Muscle of leg (tissue), 11 donors: ENCODE measurements around the gene TMEM106C. TPM values are rescaled to one million over a fixed set of nuclear protein-coding genes. Genes with fewer than 3 reads are reported as not detected.

Experiments used
- DNase-seq: peaks from one replicate; pipeline ENCODE4 v3.0.0; 2013
- H3K27ac ChIP-seq: one replicate; pipeline ENCODE4 v1.5.1; 2013; ENCODE audit warnings: mild to moderate bottlenecking, low read length, control low read depth
- H3K27me3 ChIP-seq: one replicate; pipeline ENCODE4 v1.6.1; 2013; ENCODE audit warnings: low read length; ENCODE audit not compliant: control insufficient read depth, insufficient read depth
- H3K36me3 ChIP-seq: one replicate; pipeline ENCODE4 v1.6.1; 2013; ENCODE audit warnings: low read length; ENCODE audit not compliant: control insufficient read depth, insufficient read depth
- H3K4me1 ChIP-seq: one replicate; pipeline ENCODE4 v1.6.1; 2013; ENCODE audit warnings: low read length; ENCODE audit not compliant: control insufficient read depth, insufficient read depth
- H3K4me3 ChIP-seq: one replicate; pipeline ENCODE4 v1.5.1; 2013; ENCODE audit warnings: low read length, control low read depth
- H3K9me3 ChIP-seq: replicated peaks from 2 replicates; pipeline ENCODE4 v1.6.1; 2013; ENCODE audit warnings: low read depth, low read length; ENCODE audit not compliant: control insufficient read depth
- WGBS: methylation state at CpG from one replicate; pipeline ENCODE4 v1.1.5; 2013; ENCODE audit warnings: missing lambda C conversion rate; ENCODE audit not compliant: insufficient coverage; 5-methylcytosine and 5-hydroxymethylcytosine counted together
- polyA plus RNA-seq, 8 donors: library from polyadenylated mRNA; unstranded; fragments of 120-200 nt; gene quantifications; one replicate each; pipeline versions ENCODE4 v1.2.1 to v1.2.3, GENCODE V29; 2013; ENCODE audit warnings: inconsistent platforms in 1 of 8, low replicate concordance in 1 of 8; ENCODE audit not compliant: insufficient read length in 8 of 8, insufficient read depth in 1 of 8
- total RNA-seq: library from RNA; stranded (reverse); fragments of 120-200 nt; gene quantifications from one replicate; pipeline ENCODE4 v1.2.4, GENCODE V29; 2013

Gene TMEM106C
- total and polyA plus RNA-seq, 9 donors, result 45.3 to 74.1 (median 58.7) TPM

- Histone ChIP-seq H3K4me3 (no peak overlapping the region), H3K4me1 (peaks cover 21% of the 10 kb centered on the region), H3K9me3 (no peaks in the 10 kb centered on the region), H3K27me3 (peaks cover 3% of the 10 kb centered on the region), H3K36me3 (no peaks in the 10 kb centered on the region), H3K27ac (no peak overlapping the region)
- WGBS, result 90% methylated on average over 7 of the region's 8 CpGs
- DNase-seq, result no peak
These were observed 21.0 kb downstream of the TMEM106C start for GRCh38 chr12:47984331-47984801.

GRCh38 chr12:47985596-47986290 lies 22.3 kb downstream of the TMEM106C start:
- peaks cover 3% of the 10 kb centered on the region for H3K27me3 ChIP-seq
- 79% methylated on average over 7 of the region's 16 CpGs for WGBS
- no peak overlapping the region for H3K4me3 ChIP-seq
- DNase-seq, result no peak
- H3K27ac ChIP-seq, result no peak overlapping the region
- H3K9me3 ChIP-seq, result no peaks in the 10 kb centered on the region
- H3K4me1 ChIP-seq, result peaks cover 23% of the 10 kb centered on the region
- no peaks in the 10 kb centered on the region for H3K36me3 ChIP-seq

DNA sequence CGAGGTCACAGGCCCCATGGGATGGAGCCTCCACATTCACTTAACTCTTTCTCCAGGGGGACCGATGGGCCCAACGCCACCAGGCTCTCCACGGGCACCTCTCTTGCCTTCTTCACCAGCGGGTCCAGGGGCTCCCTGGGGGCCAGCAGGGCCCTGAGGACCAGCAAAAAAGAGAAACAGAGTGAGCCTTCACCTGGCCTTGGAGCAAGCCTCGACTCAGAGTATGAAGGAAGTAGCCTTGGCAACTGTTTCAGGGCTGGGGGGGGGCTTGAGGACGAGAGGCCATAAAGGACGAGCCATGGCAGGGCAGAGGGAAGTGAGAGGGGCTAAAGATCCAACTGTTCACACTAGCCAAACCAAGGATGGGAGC lies 22.9 kb downstream of the TMEM106C start:
- 69% methylated on average over 5 of the region's 8 CpGs for WGBS
- no peak for DNase-seq
- Histone ChIP-seq H3K27ac (no peak overlapping the region), H3K27me3 (peaks cover 3% of the 10 kb centered on the region), H3K4me1 (peaks cover 29% of the 10 kb centered on the region), H3K4me3 (no peak overlapping the region), H3K36me3 (no peaks in the 10 kb centered on the region), H3K9me3 (no peaks in the 10 kb centered on the region)

DNA sequence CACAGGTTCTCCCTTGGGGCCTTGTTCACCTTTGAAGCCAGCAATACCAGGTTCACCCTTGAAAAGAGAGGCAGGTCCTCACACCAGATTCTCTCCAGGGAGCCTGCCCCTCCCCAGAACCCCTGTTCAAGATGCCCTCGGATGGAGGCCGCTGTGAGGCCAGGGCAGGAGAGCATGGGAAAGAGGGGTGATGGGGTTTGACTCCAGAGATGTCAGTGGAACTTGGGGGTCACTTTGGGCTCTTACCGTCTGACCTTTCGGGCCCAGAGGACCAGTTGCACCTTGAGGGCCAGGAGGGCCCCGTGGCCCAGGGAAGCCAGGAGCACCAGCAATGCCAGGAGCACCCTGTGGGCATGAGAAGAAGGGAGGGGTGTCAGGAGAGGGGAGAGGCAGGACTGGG lies 23.4 kb downstream of the TMEM106C start:
- peaks cover under 1% of the 10 kb centered on the region for H3K27me3 ChIP-seq
- no peak for DNase-seq
- no peaks in the 10 kb centered on the region for H3K36me3 ChIP-seq
- H3K4me1 ChIP-seq, result peaks cover 34% of the 10 kb centered on the region
- WGBS, result 95% methylated on average over 3 of the region's 5 CpGs
- H3K4me3 ChIP-seq, result no peak overlapping the region
- H3K27ac ChIP-seq, result no peak overlapping the region
- no peaks in the 10 kb centered on the region for H3K9me3 ChIP-seq

- H3K36me3 ChIP-seq, result no peaks in the 10 kb centered on the region
- H3K27ac ChIP-seq, result no peak overlapping the region
- peaks cover 40% of the 10 kb centered on the region for H3K4me1 ChIP-seq
- H3K4me3 ChIP-seq, result no peak overlapping the region
- WGBS, result 57% methylated on average over 9 of the region's 14 CpGs
- H3K9me3 ChIP-seq, result no peaks in the 10 kb centered on the region
- no peaks in the 10 kb centered on the region for H3K27me3 ChIP-seq
- peak; percentile 43 for DNase-seq
These were observed 24.1 kb downstream of the TMEM106C start for GRCh38 chr12:47987411-47988072.

- WGBS, result 30% methylated on average over 12 of the region's 15 CpGs
- DNase-seq, result peak; percentile 60
- Histone ChIP-seq H3K4me1 (peaks cover 40% of the 10 kb centered on the region), H3K27ac (no peak overlapping the region), H3K36me3 (no peaks in the 10 kb centered on the region), H3K4me3 (no peak overlapping the region), H3K27me3 (no peaks in the 10 kb centered on the region), H3K9me3 (no peaks in the 10 kb centered on the region)
These were observed 25.0 kb downstream of the TMEM106C start for GRCh38 chr12:47988073-47989022.

DNA sequence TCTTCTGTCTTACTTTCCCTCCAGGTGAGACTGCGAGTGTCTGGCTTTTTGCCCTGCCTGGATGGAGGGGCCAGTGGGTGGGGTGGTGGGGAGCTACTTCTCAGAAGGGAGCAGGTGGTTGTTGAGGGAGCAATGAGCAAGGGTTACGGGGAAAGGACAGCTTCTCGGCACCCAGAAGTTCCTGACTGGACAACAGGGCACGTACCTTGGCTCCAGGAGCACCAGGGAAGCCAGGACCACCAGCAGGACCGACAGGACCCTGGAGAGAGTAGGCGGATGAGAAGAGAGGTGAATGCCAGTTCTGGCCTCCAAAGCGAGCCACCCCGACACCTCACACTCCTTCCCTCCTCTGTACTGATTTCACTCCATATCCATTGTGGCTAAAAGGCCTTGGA lies 25.6 kb downstream of the TMEM106C start:
- 88% methylated on average over 4 of the region's 8 CpGs for WGBS
- Histone ChIP-seq H3K27me3 (no peaks in the 10 kb centered on the region), H3K4me3 (no peak overlapping the region), H3K36me3 (no peaks in the 10 kb centered on the region), H3K4me1 (peaks cover 40% of the 10 kb centered on the region), H3K27ac (no peak overlapping the region), H3K9me3 (no peaks in the 10 kb centered on the region)
- DNase-seq, result no peak

GRCh38 chr12:47989666-47990065 lies 26.3 kb downstream of the TMEM106C start:
- no peak overlapping the region for H3K27ac ChIP-seq
- peaks cover 40% of the 10 kb centered on the region for H3K4me1 ChIP-seq
- H3K27me3 ChIP-seq, result peaks cover 2% of the 10 kb centered on the region
- H3K36me3 ChIP-seq, result no peaks in the 10 kb centered on the region
- no peaks in the 10 kb centered on the region for H3K9me3 ChIP-seq
- 96% methylated on average over 7 of the region's 12 CpGs for WGBS
- no peak overlapping the region for H3K4me3 ChIP-seq
- no peak for DNase-seq

- Histone ChIP-seq H3K4me1 (peaks cover 41% of the 10 kb centered on the region), H3K9me3 (no peaks in the 10 kb centered on the region), H3K27ac (peak overlapping the region; percentile 13), H3K27me3 (peaks cover 2% of the 10 kb centered on the region), H3K4me3 (no peak overlapping the region), H3K36me3 (no peaks in the 10 kb centered on the region)
- peak; percentile 85 for DNase-seq
- 68% methylated on average over 4 of the region's 7 CpGs for WGBS
These were observed 27.1 kb downstream of the TMEM106C start for GRCh38 chr12:47990351-47991105.
